SK-N-SH (cell line): Measurements from ENCODE around the gene MECP2. TPM values are rescaled to one million over a fixed set of nuclear protein-coding genes. Genes with fewer than 3 reads are reported as not detected.

Experiments used
- CTCF ChIA-PET: fragments of 300-600, 350-600 bp; formaldehyde crosslinking; extraction: SDS; loops from one replicate; lab custom pipeline; 2021; lab: Yijun Ruan, JAX
- POLR2A ChIA-PET: fragments of 350-600 bp; sonication (Branson Sonifier 250); formaldehyde crosslinking; extraction: SDS; loops from one replicate; lab custom pipeline; 2020; ENCODE audit warnings: antibody characterized with exemption, inconsistent platforms; lab: Yijun Ruan, JAX
- DNase-seq: peaks from one replicate; pipeline ENCODE4 v3.0.0; 2012
- H2AFZ ChIP-seq: fragments of 200-600 bp; sonication (generic); 2 replicates; pipeline ENCODE4 v1.8.1; 2016; ENCODE audit warnings: antibody characterized with exemption, mild to moderate bottlenecking, low read depth
- H3F3A ChIP-seq: fragments of 200-600 bp; sonication (generic); replicated peaks from 2 replicates; pipeline ENCODE3; 2016; ENCODE audit warnings: antibody characterized with exemption, mild to moderate bottlenecking; ENCODE audit not compliant: insufficient read depth
- H3K27ac ChIP-seq, 2 experiments: fragments of 200-500 bp in 1 of 2; fragments of 200-600 bp in 1 of 2; sonication (Bioruptor generic) in 1 of 2; sonication (generic), shearing (Covaris generic) in 1 of 2; 2 replicates each; pipeline versions ENCODE4 v1.5.1 to v1.6.1; 2014 to 2016; ENCODE audit warnings: low read depth in 2 of 2, inconsistent platforms in 1 of 2, low read length in 1 of 2, mild to moderate bottlenecking in 1 of 2, mixed read lengths in 1 of 2
- H3K27me3 ChIP-seq: fragments of 200-600 bp; sonication (generic), shearing (Covaris generic); 2 replicates; pipeline ENCODE4 v1.6.1; 2016; ENCODE audit warnings: mixed run types; ENCODE audit not compliant: insufficient read depth
- H3K36me3 ChIP-seq, 2 experiments: fragments of 200-500 bp in 1 of 2; fragments of 200-600 bp in 1 of 2; sonication (Bioruptor generic) in 1 of 2; sonication (generic) in 1 of 2; replicated peaks in 1 of 2; 2 replicates each; pipeline versions ENCODE3 to v1.5.1; 2014 to 2016; ENCODE audit warnings: low read length in 1 of 2, mild to moderate bottlenecking in 1 of 2; ENCODE audit not compliant: insufficient read depth in 2 of 2, control insufficient read depth in 1 of 2
- H3K4me1 ChIP-seq, 2 experiments: fragments of 200-500 bp in 1 of 2; fragments of 200-600 bp in 1 of 2; sonication (Bioruptor generic) in 1 of 2; sonication (generic), shearing (Covaris generic) in 1 of 2; 2 replicates each; pipeline versions ENCODE4 v1.5.1 to v1.6.1; 2014 to 2016; ENCODE audit warnings: low read depth in 1 of 2, low read length in 1 of 2, mixed run types in 1 of 2; ENCODE audit not compliant: insufficient read depth in 2 of 2, control insufficient read depth in 1 of 2
- H3K4me2 ChIP-seq: fragments of 200-600 bp; sonication (generic), shearing (Covaris generic); 2 replicates; pipeline ENCODE4 v1.6.1; 2017; ENCODE audit warnings: mixed run types
- H3K4me3 ChIP-seq, 2 experiments: fragments of 200-500 bp in 1 of 2; fragments of 200-600 bp in 1 of 2; sonication (Bioruptor generic) in 1 of 2; sonication (generic), shearing (Covaris generic) in 1 of 2; 2 replicates each; pipeline versions ENCODE4 v1.5.1 to v1.8.1; 2014 to 2016; ENCODE audit warnings: low read depth in 2 of 2, inconsistent platforms in 1 of 2, low read length in 1 of 2, mild to moderate bottlenecking in 1 of 2, mixed read lengths in 1 of 2, moderate library complexity in 1 of 2
- H3K79me2 ChIP-seq: fragments of 200-600 bp; sonication (generic); 2 replicates; pipeline ENCODE4 v1.8.1; 2017; ENCODE audit warnings: mild to moderate bottlenecking; ENCODE audit not compliant: insufficient read depth
- H3K9ac ChIP-seq: fragments of 200-600 bp; sonication (generic); 2 replicates; pipeline ENCODE4 v1.6.1; 2017; ENCODE audit warnings: mixed run types
- H3K9me2 ChIP-seq: fragments of 200-600 bp; sonication (generic); 2 replicates; pipeline ENCODE4 v1.6.1; 2017; ENCODE audit warnings: mixed run types
- H3K9me3 ChIP-seq: fragments of 200-600 bp; sonication (generic); 2 replicates; pipeline ENCODE4 v1.6.1; 2017; ENCODE audit warnings: mixed run types, mild to moderate bottlenecking, moderate library complexity
- H4K20me1 ChIP-seq: fragments of 200-600 bp; sonication (generic); 2 replicates; pipeline ENCODE4 v1.6.1; 2017; ENCODE audit warnings: mild to moderate bottlenecking, mixed run types; ENCODE audit not compliant: insufficient read depth
- ELF1 ChIP-seq: IDR thresholded peaks from 2 replicates; pipeline ENCODE4 v1.4.0; 2012
- SIN3A ChIP-seq: IDR thresholded peaks from 2 replicates; pipeline ENCODE4 v1.6.1; 2012; ENCODE audit warnings: low read depth, mild to moderate bottlenecking, low read length, moderate library complexity, borderline replicate concordance
- USF1 ChIP-seq: IDR thresholded peaks from 2 replicates; pipeline ENCODE4 v1.4.0; 2012; ENCODE audit warnings: low read depth, borderline replicate concordance
- YY1 ChIP-seq: IDR thresholded peaks from 2 replicates; pipeline ENCODE4 v1.4.0; 2012; ENCODE audit warnings: low read depth, mild to moderate bottlenecking
- WGBS: methylation state at CpG from one replicate; pipeline ENCODE4 v1.1.6; 2017; ENCODE audit warnings: low lambda C conversion rate; 5-methylcytosine and 5-hydroxymethylcytosine counted together
- polyA plus RNA-seq, 3 experiments: library from polyadenylated mRNA; depleted of rRNA; stranded (reverse); fragments of >200 nt; gene quantifications; 2 replicates each; pipeline ENCODE4 v1.2.3, GENCODE V29; 2012
- TF ChIP-seq, protein P1 (sequence below): IDR thresholded peaks from 2 replicates; pipeline ENCODE4 v1.4.0; 2012; ENCODE audit warnings: low read depth

MECP2 gene
- polyA plus RNA-seq, 1 of the 3 experiments (the other 2 are of a cell fraction), result 8.2 TPM

- peaks cover 28% of the 10 kb centered on the region for H3K27me3 ChIP-seq
- H3F3A ChIP-seq, result peaks cover 7% of the 10 kb centered on the region
- no peak overlapping the region for H3K9ac ChIP-seq
- DNase-seq, result no peak
- whole genome bisulfite sequencing, result 36% methylated on average over 10 of the region's 11 CpGs
- no peak for TF ChIP-seq YY1
- TF ChIP-seq, protein P1, sequence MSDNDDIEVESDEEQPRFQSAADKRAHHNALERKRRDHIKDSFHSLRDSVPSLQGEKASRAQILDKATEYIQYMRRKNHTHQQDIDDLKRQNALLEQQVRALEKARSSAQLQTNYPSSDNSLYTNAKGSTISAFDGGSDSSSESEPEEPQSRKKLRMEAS, result peak; percentile 52
- TF ChIP-seq, all 33 proteins: peak for 1
- CTCF ChIA-PET, result interaction anchor here (1.1 to 1.3 kb wide), 3 partner anchors 9 to 31 kb away, joined by 3 to 4 read pairs (median 3); no protein-coding TSS in a partner anchor
- H3K79me2 ChIP-seq, result peaks cover 26% of the 10 kb centered on the region
- H3K4me1 ChIP-seq, result peaks cover 0 to 23% of the 10 kb centered on the region in 2 experiments; a peak in 1 of 4 replicates
- H3K9me3 ChIP-seq, result no peaks in the 10 kb centered on the region
- H3K9me2 ChIP-seq, result no peaks in the 10 kb centered on the region
- peaks cover 0 to 14% of the 10 kb centered on the region in 2 experiments for H3K36me3 ChIP-seq
- POLR2A ChIA-PET, result interaction anchor here (1.5 kb wide), 1 partner anchor 48 kb away, joined by 4 read pairs; the partner anchor contains the start of gene TMEM187
- peak overlapping the region; percentile 75; the same call in 1 of the 2 replicates for H3K4me2 ChIP-seq
- no peak overlapping the region for H3K4me3 ChIP-seq
- H2AFZ ChIP-seq, result no peak overlapping the region
- H4K20me1 ChIP-seq, result no peaks in the 10 kb centered on the region
- peak overlapping the region; percentile 75 to 79 for H3K27ac ChIP-seq
Observed at GRCh38 chrX:154021131-154021611, 76.3 kb downstream of the MECP2 start.

- H3K9me3 ChIP-seq, result no peaks in the 10 kb centered on the region
- H3F3A ChIP-seq, result peaks cover 7% of the 10 kb centered on the region
- ChIA-PET CTCF (interaction anchor here (1.1 to 1.3 kb wide), 3 partner anchors 8 to 31 kb away, joined by 3 to 4 read pairs (median 3); no protein-coding TSS in a partner anchor), POLR2A (interaction anchor here (1.5 kb wide), 1 partner anchor 48 kb away, joined by 4 read pairs; the partner anchor contains the start of gene TMEM187)
- H3K4me2 ChIP-seq, result peak overlapping the region; percentile 75
- H3K9me2 ChIP-seq, result no peaks in the 10 kb centered on the region
- peaks cover 26% of the 10 kb centered on the region for H3K79me2 ChIP-seq
- peak overlapping the region; percentile 66; the same call in 1 of the 2 replicates for H3K9ac ChIP-seq
- peak overlapping the region; percentile 52 to 54 for H3K4me3 ChIP-seq
- H2AFZ ChIP-seq, result no peak overlapping the region
- no peaks in the 10 kb centered on the region for H4K20me1 ChIP-seq
- DNase-seq, result no peak
- 46% methylated on average over 8 of the region's 9 CpGs for WGBS
- TF ChIP-seq USF1, result no peak
- no peak for TF ChIP-seq ELF1
- peak; percentile 8; the same call in 1 of the 2 replicates for TF ChIP-seq SIN3A
- H3K27ac ChIP-seq, result peak overlapping the region; percentile 75 to 79
- H3K27me3 ChIP-seq, result peaks cover 23% of the 10 kb centered on the region; the same call in 1 of the 2 replicates
- peaks cover 0 to 23% of the 10 kb centered on the region in 2 experiments; a peak in 1 of 4 replicates for H3K4me1 ChIP-seq
- peaks cover 0 to 17% of the 10 kb centered on the region in 2 experiments for H3K36me3 ChIP-seq
Observed at GRCh38 chrX:154020536-154021115, 76.9 kb downstream of the MECP2 start.
